OCI-LY3 (cell line): ENCODE results near the gene CD200R1.

ENCODE experiments used
- CTCF ChIP-seq: fragments of 200-600, 300-600 bp; sonication (generic); IDR thresholded peaks from 2 replicates; pipeline ENCODE4 v1.5.1; 2014; ENCODE audit warnings: antibody characterized with exemption, low read length, low read depth
- EZH2phosphoT487 ChIP-seq: fragments of 200-600 bp; shearing (Covaris generic); IDR thresholded peaks from 2 replicates; pipeline ENCODE4 v1.6.1; 2018; ENCODE audit warnings: antibody characterized with exemption, mixed run types, low read depth

GRCh38 chr3:112948346-112948838 is 26.5 kb downstream of the CD200R1 start:
- TF ChIP-seq CTCF (no peak), EZH2phosphoT487 (no peak)
